Suprapubic skin (tissue), 4 donors: ENCODE measurements around the gene TEDC1. TPM values are rescaled to one million over a fixed set of nuclear protein-coding genes. Genes with fewer than 3 reads are reported as not detected.
A peak's percentile ranks its signal among the peaks of the same experiment; 100 is the strongest.

ENCODE experiments used
- DNase-seq, 2 donors: peaks; one replicate each; pipeline ENCODE4 v3.0.0-alpha.2; 2019; ENCODE audit warnings: low spot score in 2 of 2
- H3K27ac ChIP-seq: fragments of 200-600 bp; sonication (generic); one replicate; pipeline ENCODE4 v1.5.1; 2019
- H3K27me3 ChIP-seq: fragments of 200-600 bp; sonication (generic); one replicate; pipeline ENCODE4 v1.5.1; 2019
- H3K36me3 ChIP-seq: fragments of 200-600 bp; sonication (generic); one replicate; pipeline ENCODE4 v1.5.1; 2019
- H3K4me1 ChIP-seq: fragments of 200-600 bp; sonication (generic); one replicate; pipeline ENCODE4 v1.5.1; 2019
- H3K4me3 ChIP-seq: fragments of 200-600 bp; sonication (generic); one replicate; pipeline ENCODE4 v1.5.1; 2019; ENCODE audit warnings: mild to moderate bottlenecking
- H3K9me3 ChIP-seq: fragments of 200-600 bp; sonication (generic); one replicate; pipeline ENCODE4 v1.5.1; 2019
- CTCF ChIP-seq, 2 donors: fragments of 200-600 bp in 1 of 2; fragments of 450-650 bp in 1 of 2; sonication (generic) in 1 of 2; IDR thresholded peaks; one replicate each; pipeline ENCODE4 v1.5.1; 2016 to 2019; ENCODE audit warnings: antibody characterized with exemption in 2 of 2, mild to moderate bottlenecking in 1 of 2, moderate library complexity in 1 of 2
- EP300 ChIP-seq: sonication (generic); formaldehyde crosslinking; IDR thresholded peaks from one replicate; pipeline ENCODE4 v1.6.1; 2017; ENCODE audit warnings: antibody characterized with exemption
- POLR2A ChIP-seq, 2 donors: fragments of 450-650 bp; IDR thresholded peaks; one replicate each; pipeline ENCODE4 v1.6.1; 2017; ENCODE audit warnings: antibody characterized with exemption in 2 of 2, mild to moderate bottlenecking in 2 of 2, moderate library complexity in 2 of 2
- POLR2AphosphoS5 ChIP-seq, 3 donors: sonication (generic); formaldehyde crosslinking; IDR thresholded peaks; one replicate each; pipeline ENCODE4 v1.6.1; 2017; ENCODE audit warnings: antibody characterized with exemption in 3 of 3
- WGBS: methylation state at CpG from one replicate; pipeline ENCODE4 v1.1.5; 2018; 5-methylcytosine and 5-hydroxymethylcytosine counted together
- total RNA-seq, 4 donors: library from RNA; depleted of rRNA; stranded (reverse); fragments of >200 nt; gene quantifications; one replicate each; pipeline ENCODE4 v1.1.0, GENCODE V29; 2016

Gene TEDC1
- total RNA-seq, 4 donors from 2014 or later: 11.4 to 41.0 (median 14.0) TPM

- Histone ChIP-seq H3K36me3 (peaks cover 8% of the 10 kb centered on the region), H3K9me3 (no peaks in the 10 kb centered on the region), H3K27me3 (no peaks in the 10 kb centered on the region), H3K27ac (peak overlapping the region; percentile 5), H3K4me1 (peaks cover 71% of the 10 kb centered on the region), H3K4me3 (peak overlapping the region; percentile 91)
- DNase-seq: peak in 1 of 2 donors; percentile 77
- 33% methylated on average over 20 of the region's 56 CpGs for WGBS
- no peak for TF ChIP-seq POLR2A (IDR thresholded peaks at IDR 0.05)
- no peak for TF ChIP-seq POLR2AphosphoS5 (IDR thresholded peaks at IDR 0.05)
- TF ChIP-seq CTCF (IDR thresholded peaks at IDR 0.05): no peak
- no peak for TF ChIP-seq EP300
Observed at GRCh38 chr14:105477660-105478397, 13.2 kb upstream of the TEDC1 start.

GRCh38 chr14:105478398-105479251 lies 12.4 kb upstream of the TEDC1 start:
- Histone ChIP-seq H3K4me3 (no peak overlapping the region), H3K4me1 (peaks cover 71% of the 10 kb centered on the region), H3K9me3 (no peaks in the 10 kb centered on the region), H3K27me3 (no peaks in the 10 kb centered on the region), H3K27ac (no peak overlapping the region), H3K36me3 (peaks cover 8% of the 10 kb centered on the region)
- TF ChIP-seq EP300: no peak
- no peak for TF ChIP-seq POLR2A (IDR thresholded peaks at IDR 0.05)
- no peak for TF ChIP-seq POLR2AphosphoS5 (IDR thresholded peaks at IDR 0.05)
- no peak for TF ChIP-seq CTCF (IDR thresholded peaks at IDR 0.05)
- peak in 1 of 2 donors; percentile 77 for DNase-seq
- WGBS: 76% methylated on average over 15 of the region's 81 CpGs

DNA sequence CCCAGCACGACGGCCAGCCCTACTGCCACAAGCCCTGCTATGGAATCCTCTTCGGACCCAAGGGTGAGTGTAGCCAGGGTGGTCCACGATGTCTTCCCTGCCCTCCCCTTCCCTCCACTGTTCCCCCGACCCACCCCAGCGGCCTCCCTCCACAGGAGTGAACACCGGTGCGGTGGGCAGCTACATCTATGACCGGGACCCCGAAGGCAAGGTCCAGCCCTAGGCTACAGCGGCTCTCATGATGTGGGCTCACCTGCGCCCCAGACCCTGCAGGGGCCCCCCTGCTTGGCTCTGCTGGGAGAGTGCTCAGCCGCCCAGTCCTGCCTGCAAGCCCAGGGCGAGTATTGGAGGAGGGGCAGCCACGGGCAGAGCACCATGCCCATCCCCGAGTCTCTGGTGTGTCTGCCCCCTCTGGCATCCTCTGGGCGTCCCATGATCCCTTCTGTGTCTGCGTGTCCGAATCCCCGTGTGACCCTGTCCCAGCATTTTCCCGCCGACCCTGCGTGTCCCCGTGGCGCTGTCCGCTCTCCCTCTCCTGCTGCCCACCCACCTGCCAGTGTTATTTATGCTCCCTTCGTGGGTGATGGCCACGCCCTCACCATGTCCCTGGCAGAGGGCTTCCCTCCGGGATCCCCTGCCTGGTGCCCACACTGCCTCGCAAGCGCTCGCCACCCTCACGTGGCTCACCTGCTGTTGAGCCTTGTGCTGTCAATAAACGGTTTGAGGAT lies 11.5 kb upstream of the TEDC1 start:
- 67% methylated on average over 26 of the region's 34 CpGs for WGBS
- peaks cover 8% of the 10 kb centered on the region for H3K36me3 ChIP-seq
- peak overlapping the region; percentile 90 for H3K27ac ChIP-seq
- DNase-seq: peak in 1 of 2 donors; percentile 77
- H3K27me3 ChIP-seq: no peaks in the 10 kb centered on the region
- no peak for TF ChIP-seq POLR2AphosphoS5 (IDR thresholded peaks at IDR 0.05)
- no peaks in the 10 kb centered on the region for H3K9me3 ChIP-seq
- H3K4me3 ChIP-seq: no peak overlapping the region
- H3K4me1 ChIP-seq: peaks cover 74% of the 10 kb centered on the region

DNA sequence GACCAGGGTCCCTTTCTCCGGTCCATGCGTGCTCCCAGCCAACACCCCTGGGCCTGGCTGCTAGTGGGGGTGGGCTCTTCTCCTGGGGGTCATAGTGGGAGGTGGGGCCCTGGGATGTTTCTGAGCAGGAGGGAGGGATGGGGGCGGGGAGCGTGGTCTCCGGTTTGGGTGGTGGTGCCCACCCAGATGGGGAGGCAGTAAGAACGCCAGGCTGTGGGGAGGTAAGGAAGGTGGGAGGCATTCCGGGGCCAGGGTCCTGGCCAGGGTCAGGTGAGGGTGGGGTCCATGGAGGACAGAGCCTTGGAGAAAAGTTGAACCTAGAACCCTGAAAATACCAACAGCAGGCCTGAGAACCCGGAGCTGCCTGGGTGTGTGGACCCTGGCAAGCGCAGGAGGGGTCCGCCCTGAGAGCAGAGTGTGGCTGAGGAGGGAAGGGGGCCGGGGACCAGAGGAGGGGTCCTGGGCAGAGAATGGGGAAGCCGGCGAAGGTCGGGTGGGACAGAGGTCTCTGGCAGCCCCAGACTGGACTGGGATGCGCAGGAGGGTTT lies 10.8 kb upstream of the TEDC1 start:
- 66% methylated on average over 15 of the region's 15 CpGs for WGBS
- Histone ChIP-seq H3K4me3 (no peak overlapping the region), H3K27ac (peak overlapping the region; percentile 90), H3K4me1 (peaks cover 75% of the 10 kb centered on the region), H3K36me3 (peaks cover 8% of the 10 kb centered on the region), H3K9me3 (no peaks in the 10 kb centered on the region), H3K27me3 (no peaks in the 10 kb centered on the region)
- TF ChIP-seq EP300: no peak
- no peak for TF ChIP-seq CTCF (IDR thresholded peaks at IDR 0.05)
- no peak for TF ChIP-seq POLR2A (IDR thresholded peaks at IDR 0.05)
- no peak for TF ChIP-seq POLR2AphosphoS5 (IDR thresholded peaks at IDR 0.05)
- peak in 1 of 2 donors; percentile 81 for DNase-seq
